ENCODE measurements around the gene GJD4.

GJD4 gene

GRCh38 chr10:35578618-35578956, 26.6 kb upstream of the GJD4 start (continued):
- TF ChIP-seq CSDC2 (CRISPR knock-in tag; IDR thresholded peaks at IDR 0.05): no peak
- TF ChIP-seq ISL1 (CRISPR knock-in tag; IDR thresholded peaks at IDR 0.05): no peak
- no peak for TF ChIP-seq OSR1 (CRISPR knock-in tag; IDR thresholded peaks at IDR 0.05)
- no peak for TF ChIP-seq BACH2 (CRISPR knock-in tag; IDR thresholded peaks at IDR 0.05; ENCODE audit: borderline replicate concordance)
- TF ChIP-seq TSHZ2 (CRISPR knock-in tag; IDR thresholded peaks at IDR 0.05): no peak
- TF ChIP-seq PPARA (CRISPR knock-in tag; IDR thresholded peaks at IDR 0.05; ENCODE audit: borderline replicate concordance): no peak
- TF ChIP-seq ZC3H10 (CRISPR knock-in tag; IDR thresholded peaks at IDR 0.05): no peak
- no peak for TF ChIP-seq ARNTL (CRISPR knock-in tag; IDR thresholded peaks at IDR 0.05; ENCODE audit: borderline replicate concordance, low read depth)

- no peak; the same call in 2 of the 3 replicates for ATAC-seq
- TF ChIP-seq ZNF70 (CRISPR knock-in tag; IDR thresholded peaks at IDR 0.05) (no peak), ZFP3 (CRISPR knock-in tag; IDR thresholded peaks at IDR 0.05) (no peak), TCF4 (CRISPR knock-in tag; IDR thresholded peaks at IDR 0.05; ENCODE audit: borderline replicate concordance) (no peak), ISL1 (CRISPR knock-in tag; IDR thresholded peaks at IDR 0.05) (no peak), ZNF8 (CRISPR knock-in tag; IDR thresholded peaks at IDR 0.05) (no peak), POU6F1 (CRISPR knock-in tag; IDR thresholded peaks at IDR 0.05; ENCODE audit: borderline replicate concordance, low read depth) (no peak), CREB5 (CRISPR knock-in tag; IDR thresholded peaks at IDR 0.05; ENCODE audit: low read depth) (no peak), ZNF565 (CRISPR knock-in tag; conservative IDR thresholded peaks at IDR 0.05; ENCODE audit: low read depth) (no peak), CSRNP3 (CRISPR knock-in tag; IDR thresholded peaks at IDR 0.05) (no peak), TOX (CRISPR knock-in tag; IDR thresholded peaks at IDR 0.05; ENCODE audit: borderline replicate concordance) (no peak), SNAI2 (CRISPR knock-in tag; IDR thresholded peaks at IDR 0.05) (no peak), CSDC2 (CRISPR knock-in tag; IDR thresholded peaks at IDR 0.05) (no peak)
These were observed 26.0 kb upstream of the GJD4 start for GRCh38 chr10:35579116-35579515.

- TF ChIP-seq RARB (CRISPR knock-in tag; IDR thresholded peaks at IDR 0.05): no peak
- no peak for TF ChIP-seq ESRRG (CRISPR knock-in tag; IDR thresholded peaks at IDR 0.05)
- TF ChIP-seq POU6F1 (CRISPR knock-in tag; IDR thresholded peaks at IDR 0.05; ENCODE audit: borderline replicate concordance, low read depth): no peak
- no peak for TF ChIP-seq CREB5 (CRISPR knock-in tag; IDR thresholded peaks at IDR 0.05; ENCODE audit: low read depth)
- no peak for TF ChIP-seq OSR1 (CRISPR knock-in tag; IDR thresholded peaks at IDR 0.05)
- no peak for TF ChIP-seq CSDC2 (CRISPR knock-in tag; IDR thresholded peaks at IDR 0.05)
- TF ChIP-seq ZC3H10 (CRISPR knock-in tag; IDR thresholded peaks at IDR 0.05): no peak
- no peak for TF ChIP-seq PPARA (CRISPR knock-in tag; IDR thresholded peaks at IDR 0.05; ENCODE audit: borderline replicate concordance)
- ATAC-seq: no peak
These were observed 25.3 kb upstream of the GJD4 start for GRCh38 chr10:35579726-35580422.
